Endothelial cell of umbilical vein (primary cell): Measurements from ENCODE around the gene EPSTI1. TPM values are rescaled to one million over a fixed set of nuclear protein-coding genes. Genes with fewer than 3 reads are reported as not detected.

Source experiments
- BruUV-seq: library from RNA; stranded (reverse); fragments of 400-500 nt; replicated peaks from 2 replicates; lab custom pipeline; 2021; lab: Mats Ljungman, UMichigan
- CTCF ChIA-PET: fragments of 300-600, 350-600 bp; sonication (Branson Sonifier 250); formaldehyde crosslinking; loops from one replicate; lab custom pipeline; 2021; ENCODE audit warnings: antibody characterized with exemption, inconsistent platforms; lab: Charles Lee
- POLR2A ChIA-PET: fragments of 300-600, 350-600 bp; sonication (Branson Sonifier 250); formaldehyde crosslinking; loops from one replicate; lab custom pipeline; 2021; ENCODE audit warnings: antibody characterized with exemption, inconsistent platforms; lab: Charles Lee
- DNase-seq: peaks from one replicate; pipeline ENCODE4 v3.0.0-alpha.2; 2011; ENCODE audit warnings: low read depth, low spot score
- FAIRE-seq: peaks from 2 replicates; lab custom pipeline; 2011; peaks lifted over from hg19 to GRCh38; lab: Jason Lieb, UNC
- H2AFZ ChIP-seq: 2 replicates; pipeline ENCODE4 v1.6.0; 2012; ENCODE audit warnings: low read depth, low read length, control low read depth, inconsistent platforms
- H3K27ac ChIP-seq: 2 replicates; pipeline ENCODE4 v1.5.1; 2011; ENCODE audit warnings: low read depth, mild to moderate bottlenecking, control low read depth, low read length, moderate library complexity; ENCODE audit not compliant: insufficient read depth
- H3K27me3 ChIP-seq, 2 experiments: 2 replicates each; pipeline versions ENCODE4 v1.6.0 to v1.6.1; 2011; ENCODE audit warnings: low read length in 2 of 2, mixed read lengths in 1 of 2; ENCODE audit not compliant: control insufficient read depth in 2 of 2, insufficient read depth in 2 of 2
- H3K36me3 ChIP-seq, 2 experiments: 2 replicates in 1 of 2; 3 replicates in 1 of 2; pipeline ENCODE4 v1.5.1; 2011; ENCODE audit warnings: low read length in 2 of 2, mild to moderate bottlenecking in 1 of 2, moderate library complexity in 1 of 2; ENCODE audit not compliant: control insufficient read depth in 2 of 2, insufficient read depth in 2 of 2; ENCODE audit errors: extremely low read depth in 1 of 2
- H3K4me1 ChIP-seq: 3 replicates; pipeline ENCODE4 v1.5.1; 2011; ENCODE audit warnings: mild to moderate bottlenecking, low read length; ENCODE audit not compliant: control insufficient read depth, insufficient read depth; ENCODE audit errors: extremely low read depth
- H3K4me2 ChIP-seq: 2 replicates; pipeline ENCODE4 v1.6.1; 2011; ENCODE audit warnings: low read length, control low read depth, mixed read lengths; ENCODE audit not compliant: insufficient read depth
- H3K4me3 ChIP-seq, 3 experiments: fragments of 200-600 bp in 1 of 3; sonication (generic), shearing (Covaris generic) in 1 of 3; replicated peaks in 1 of 3; 2 replicates each; pipeline ENCODE4 v1.5.1; 2011 to 2016; ENCODE audit warnings: control low read depth in 3 of 3, low read length in 3 of 3, mild to moderate bottlenecking in 2 of 3, inconsistent platforms in 1 of 3, low read depth in 1 of 3, moderate library complexity in 1 of 3; ENCODE audit not compliant: insufficient read depth in 1 of 3
- H3K79me2 ChIP-seq: 2 replicates; pipeline ENCODE4 v1.6.0; 2012; ENCODE audit warnings: low read length, inconsistent platforms; ENCODE audit not compliant: control insufficient read depth, insufficient read depth
- H3K9ac ChIP-seq: replicated peaks from 2 replicates; pipeline ENCODE3; 2011; ENCODE audit warnings: low read length, control low read depth; ENCODE audit not compliant: insufficient read depth; ENCODE audit errors: extremely low read depth
- H3K9me1 ChIP-seq: replicated peaks from 3 replicates; pipeline ENCODE4 v1.6.0; 2011; ENCODE audit warnings: mild to moderate bottlenecking, low read length; ENCODE audit not compliant: control insufficient read depth, insufficient read depth; ENCODE audit errors: extremely low read depth
- H3K9me3 ChIP-seq: replicated peaks from 2 replicates; pipeline ENCODE4 v1.5.1; 2012; ENCODE audit warnings: low read length, inconsistent platforms; ENCODE audit not compliant: control insufficient read depth, insufficient read depth
- H4K20me1 ChIP-seq: replicated peaks from 2 replicates; pipeline ENCODE3; 2011; ENCODE audit warnings: mild to moderate bottlenecking, low read length; ENCODE audit not compliant: control insufficient read depth, insufficient read depth; ENCODE audit errors: extremely low read depth
- CTCF ChIP-seq, 2 donors: IDR thresholded peaks; 1 replicate in 1 of 2; 2 replicates in 1 of 2; pipeline ENCODE4 v1.5.1; 2011; ENCODE audit warnings: low read length in 2 of 2, mild to moderate bottlenecking in 2 of 2, moderate library complexity in 2 of 2, control low read depth in 1 of 2, inconsistent platforms in 1 of 2, low read depth in 1 of 2; ENCODE audit not compliant: insufficient read depth in 1 of 2; ENCODE audit errors: extremely low read depth in 1 of 2
- EZH2 ChIP-seq: IDR thresholded peaks from 2 replicates; pipeline ENCODE4 v1.6.1; 2012; ENCODE audit warnings: borderline replicate concordance, low read depth, mild to moderate bottlenecking, moderate library complexity, low read length, inconsistent platforms; ENCODE audit not compliant: severe bottlenecking
- FOS ChIP-seq: IDR thresholded peaks from 2 replicates; pipeline ENCODE4 v1.6.1; 2011; ENCODE audit warnings: mild to moderate bottlenecking, low read length, moderate library complexity, borderline replicate concordance; ENCODE audit not compliant: insufficient read depth
- GATA2 ChIP-seq: IDR thresholded peaks from 2 replicates; pipeline ENCODE4 v1.7.0; 2011; ENCODE audit warnings: low read depth, mild to moderate bottlenecking, moderate library complexity, mixed read lengths, low read length; ENCODE audit not compliant: insufficient read length, insufficient read depth
- JUN ChIP-seq: IDR thresholded peaks from 2 replicates; pipeline ENCODE4 v1.6.1; 2011; ENCODE audit warnings: borderline replicate concordance, low read depth; ENCODE audit not compliant: insufficient read length, insufficient read depth
- POLR2A ChIP-seq: IDR thresholded peaks from 2 replicates; pipeline ENCODE4 v1.6.1; 2012; ENCODE audit warnings: low read depth, mild to moderate bottlenecking, control low read depth, low read length
- POLR2AphosphoS5 ChIP-seq: IDR thresholded peaks from 2 replicates; pipeline ENCODE4 v1.6.1; 2012; ENCODE audit warnings: low read depth, mild to moderate bottlenecking, control low read depth, low read length, moderate library complexity; ENCODE audit not compliant: insufficient read depth
- dilution Hi-C: fragments of 300-500 bp; cut with MboI; formaldehyde crosslinking; loops from one replicate; pipeline ENCODE4 v1.15.0; 2019; ENCODE audit warnings: low sequenced_read_pairs; ENCODE audit not compliant: extremely low pct_ligation_motif_present
- intact Hi-C: fragments of 100-400 bp; cut with micrococcal nuclease; formaldehyde crosslinking; loops from one replicate; pipeline ENCODE4 v1.10.0; 2022
- polyA plus RNA-seq, 4 experiments: library from polyadenylated mRNA; depleted of rRNA in 3 of 4; stranded (reverse) in 3 of 4; unstranded in 1 of 4; fragments of >200 nt; gene quantifications; 2 replicates each; pipeline versions ENCODE4 v1.2.1 to v1.2.3, GENCODE V29; 2011 to 2012; ENCODE audit warnings: missing spikeins in 1 of 4
- total RNA-seq: library from RNA; stranded (reverse); gene quantifications from 2 replicates; pipeline ENCODE4 v1.2.3, GENCODE V29; 2021

Gene EPSTI1
- total and polyA plus RNA-seq, 2 donors (not counting 3 experiments of a cell fraction or from before 2014, with no cell fraction given): 0.77 to 3.1 TPM

- H2AFZ ChIP-seq: no peak overlapping the region
- intact Hi-C loops (no loop called here), dilution Hi-C loops (no loop called here)
- no peaks in the 10 kb centered on the region for H3K27me3 ChIP-seq
- no peaks in the 10 kb centered on the region for H3K9me1 ChIP-seq
- no peaks in the 10 kb centered on the region for H3K36me3 ChIP-seq
- TF ChIP-seq POLR2A (no peak), POLR2AphosphoS5 (no peak), GATA2 (no peak), CTCF (IDR thresholded peaks at IDR 0.05; ENCODE audit: extremely low read depth in 1 of 2, insufficient read depth in 1 of 2, low read depth in 1 of 2, low read length in 2 of 2) (no peak), EZH2 (no peak), JUN (no peak), FOS (no peak)
- BruUV-seq: no TSS peak
- FAIRE-seq (no peak), DNase-seq (no peak)
- H3K79me2 ChIP-seq: no peaks in the 10 kb centered on the region
- ChIA-PET CTCF (no interaction called here), POLR2A (no interaction called here)
- no peak overlapping the region for H3K9ac ChIP-seq
- no peaks in the 10 kb centered on the region for H3K9me3 ChIP-seq
- H3K4me1 ChIP-seq: no peaks in the 10 kb centered on the region
- H3K4me2 ChIP-seq: no peak overlapping the region
- H3K4me3 ChIP-seq: no peak overlapping the region
- H3K27ac ChIP-seq: no peak overlapping the region
- H4K20me1 ChIP-seq: no peaks in the 10 kb centered on the region
Observed at GRCh38 chr13:43016226-43016625, 24.2 kb upstream of the EPSTI1 start.
